SH-SY5Y (cell line): ENCODE measurements around the gene RTN4R.

Experiments used
- GATA2 ChIP-seq: IDR thresholded peaks from 2 replicates; pipeline ENCODE4 v1.6.1; 2011; ENCODE audit warnings: mild to moderate bottlenecking, low read depth, low read length
- GATA3 ChIP-seq: IDR thresholded peaks from 2 replicates; pipeline ENCODE4 v1.6.1; 2011; ENCODE audit warnings: low read depth, mild to moderate bottlenecking, low read length, moderate library complexity

The RTN4R gene

GRCh38 chr22:20280866-20281265 is 12.7 kb upstream of the RTN4R start:
- TF ChIP-seq GATA2, result no peak
- no peak for TF ChIP-seq GATA3

GRCh38 chr22:20279662-20280134 is 11.6 kb upstream of the RTN4R start:
- TF ChIP-seq GATA2, result no peak
- TF ChIP-seq GATA3, result no peak

- TF ChIP-seq GATA2 (no peak), GATA3 (no peak)
Measured at GRCh38 chr22:20276468-20276867, 8.3 kb upstream of the RTN4R start.

- no peak for TF ChIP-seq GATA2
- TF ChIP-seq GATA3, result no peak
Measured at GRCh38 chr22:20275836-20276235, 7.7 kb upstream of the RTN4R start.

- no peak for TF ChIP-seq GATA3
- no peak for TF ChIP-seq GATA2
Measured at GRCh38 chr22:20273758-20274181, 5.7 kb upstream of the RTN4R start.

- no peak for TF ChIP-seq GATA3
- no peak for TF ChIP-seq GATA2
Measured at GRCh38 chr22:20272700-20273099, 4.6 kb upstream of the RTN4R start.

GRCh38 chr22:20272174-20272573 is 4.1 kb upstream of the RTN4R start:
- TF ChIP-seq GATA3, result no peak
- no peak for TF ChIP-seq GATA2

- TF ChIP-seq GATA2 (no peak), GATA3 (no peak)
Measured at GRCh38 chr22:20271114-20271994, 3.2 kb upstream of the RTN4R start.

- no peak for TF ChIP-seq GATA2
- no peak for TF ChIP-seq GATA3
Measured at GRCh38 chr22:20267441-20268278, 458 bp downstream of the RTN4R start.

GRCh38 chr22:20264614-20265452 is 3.3 kb downstream of the RTN4R start:
- TF ChIP-seq GATA2 (no peak), GATA3 (no peak)

GRCh38 chr22:20262582-20263147 is 5.5 kb downstream of the RTN4R start:
- TF ChIP-seq GATA2, result no peak
- TF ChIP-seq GATA3, result no peak

GRCh38 chr22:20261848-20262581 is 6.1 kb downstream of the RTN4R start:
- TF ChIP-seq GATA2, result no peak
- TF ChIP-seq GATA3, result no peak

GRCh38 chr22:20260071-20260765 is 7.9 kb downstream of the RTN4R start:
- TF ChIP-seq GATA2 (no peak), GATA3 (no peak)
